ENCODE data around the gene UBE2H.

GRCh38 chr7:129801882-129802281, 150.9 kb downstream of the UBE2H start:
- TF ChIP-seq CTCF (IDR thresholded peaks at IDR 0.05; ENCODE audit: poor library complexity) (no peak), EZH2phosphoT487 (IDR thresholded peaks at IDR 0.05; ENCODE audit: low read depth, severe bottlenecking, unreplicated experiment) (no peak)
